Common myeloid progenitor, CD34-positive (primary cell): Measurements from ENCODE around the gene SPOCK2.
A peak's percentile ranks its signal among the peaks of the same experiment; 100 is the strongest.

Experiments
- CTCF ChIA-PET: fragments of 350-600 bp; sonication (Branson Sonifier 250); formaldehyde crosslinking; loops from one replicate; lab custom pipeline; 2021; ENCODE audit warnings: antibody characterized with exemption; lab: Charles Lee
- POLR2A ChIA-PET: fragments of 350-600 bp; sonication (Branson Sonifier 250); formaldehyde crosslinking; loops from one replicate; lab custom pipeline; 2021; ENCODE audit warnings: antibody characterized with exemption; lab: Charles Lee
- DNase-seq, 3 donors: peaks; one replicate each; pipeline versions ENCODE4 v3.0.0 to v3.0.0-alpha.2; 2013
- H3K27ac ChIP-seq, 2 experiments: 1 replicate in 1 of 2; 2 replicates in 1 of 2; pipeline ENCODE4 v1.7.0; 2013; ENCODE audit warnings: inconsistent platforms in 2 of 2, low read length in 2 of 2, mild to moderate bottlenecking in 2 of 2, low read depth in 1 of 2, moderate library complexity in 1 of 2; ENCODE audit not compliant: severe bottlenecking in 2 of 2, insufficient read depth in 1 of 2, poor library complexity in 1 of 2
- H3K27me3 ChIP-seq, 5 experiments: replicated peaks in 2 of 5; 1 replicate in 3 of 5; 2 replicates in 2 of 5; pipeline versions ENCODE4 v1.6.1 to v1.7.0; 2013; ENCODE audit warnings: low read length in 4 of 5, mild to moderate bottlenecking in 2 of 5, moderate library complexity in 2 of 5, inconsistent platforms in 1 of 5; ENCODE audit not compliant: insufficient read depth in 5 of 5, control insufficient read depth in 4 of 5
- H3K36me3 ChIP-seq, 4 experiments: 1 replicate in 2 of 4; 2 replicates in 2 of 4; pipeline versions ENCODE4 v1.6.1 to v1.7.0; 2013; ENCODE audit warnings: low read length in 3 of 4, control low read depth in 1 of 4, mild to moderate bottlenecking in 1 of 4; ENCODE audit not compliant: control insufficient read depth in 4 of 4, insufficient read depth in 4 of 4
- H3K4me1 ChIP-seq, 4 experiments: 1 replicate in 3 of 4; 2 replicates in 1 of 4; pipeline versions ENCODE4 v1.6.1 to v1.7.1; 2013; ENCODE audit warnings: low read length in 3 of 4, mild to moderate bottlenecking in 3 of 4, control low read depth in 1 of 4, inconsistent platforms in 1 of 4, moderate library complexity in 1 of 4; ENCODE audit not compliant: control insufficient read depth in 4 of 4, insufficient read depth in 4 of 4; ENCODE audit errors: control extremely low read depth in 1 of 4
- H3K4me3 ChIP-seq, 7 experiments: 1 replicate in 4 of 7; 2 replicates in 3 of 7; pipeline versions ENCODE4 v1.5.1 to v1.7.0; 2013; ENCODE audit warnings: mild to moderate bottlenecking in 7 of 7, low read length in 6 of 7, moderate library complexity in 6 of 7, inconsistent platforms in 2 of 7, low read depth in 2 of 7, control low read depth in 1 of 7; ENCODE audit not compliant: insufficient read depth in 4 of 7, control insufficient read depth in 1 of 7; ENCODE audit errors: extremely low read depth in 1 of 7
- H3K9me3 ChIP-seq, 5 experiments: 1 replicate in 4 of 5; 2 replicates in 1 of 5; pipeline versions ENCODE4 v1.6.1 to v1.7.1; 2013; ENCODE audit warnings: low read length in 4 of 5, mild to moderate bottlenecking in 2 of 5, inconsistent platforms in 1 of 5, low read depth in 1 of 5, moderate library complexity in 1 of 5; ENCODE audit not compliant: control insufficient read depth in 4 of 5, insufficient read depth in 2 of 5; ENCODE audit errors: control extremely low read depth in 1 of 5
- WGBS: methylation state at CpG from one replicate; pipeline ENCODE4 v1.1.5; 2013; ENCODE audit not compliant: insufficient coverage; 5-methylcytosine and 5-hydroxymethylcytosine counted together

SPOCK2 gene

DNA sequence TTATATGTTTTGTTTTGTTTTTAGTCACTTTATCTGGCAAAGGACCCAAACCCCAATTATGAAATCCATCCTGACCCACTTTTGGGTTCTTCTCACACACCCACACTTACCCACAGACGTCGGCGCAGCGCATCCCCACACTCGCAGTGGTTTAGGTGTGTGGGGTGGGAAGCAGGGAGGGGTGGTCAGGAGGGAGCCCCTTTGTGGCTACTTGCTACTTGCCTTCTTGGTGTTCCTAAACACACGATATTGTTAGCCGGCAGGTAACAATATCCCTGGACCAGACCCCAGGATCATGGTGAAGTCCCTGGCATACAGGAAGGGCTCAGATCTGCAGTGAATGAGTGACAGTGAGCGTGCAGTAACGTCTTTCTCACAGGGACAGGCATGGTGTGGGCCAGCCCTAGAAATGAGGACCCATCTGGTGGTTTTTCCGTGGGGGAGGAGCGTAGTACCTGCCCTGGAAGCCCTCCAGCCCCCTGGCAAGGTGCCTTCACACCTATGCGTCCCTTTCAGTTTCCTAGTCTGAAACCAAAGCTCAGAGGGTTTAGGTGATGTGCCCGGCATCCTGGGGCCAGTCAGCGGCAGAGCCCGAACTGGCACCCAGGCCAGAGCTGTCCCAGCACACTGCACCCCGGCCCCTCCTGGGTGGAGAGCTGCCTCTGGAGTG is 4.4 kb downstream of the SPOCK2 start:
- no peak for DNase-seq
- no peaks in the 10 kb centered on the region for H3K9me3 ChIP-seq
- H3K4me3 ChIP-seq = no peak overlapping the region
- peaks cover 0 to 38% (median 32%) of the 10 kb centered on the region in 4 experiments for H3K4me1 ChIP-seq
- WGBS = 94% methylated on average over 11 of the region's 16 CpGs
- ChIA-PET POLR2A (no interaction called here), CTCF (interaction anchor here (1.0 kb wide), 1 partner anchor 13 kb away, joined by 3 read pairs; no protein-coding TSS in a partner anchor)
- no peak overlapping the region for H3K27ac ChIP-seq
- H3K27me3 ChIP-seq = peaks cover 0 to 27% (median 8%) of the 10 kb centered on the region in 5 experiments
- H3K36me3 ChIP-seq = no peaks in the 10 kb centered on the region

DNA sequence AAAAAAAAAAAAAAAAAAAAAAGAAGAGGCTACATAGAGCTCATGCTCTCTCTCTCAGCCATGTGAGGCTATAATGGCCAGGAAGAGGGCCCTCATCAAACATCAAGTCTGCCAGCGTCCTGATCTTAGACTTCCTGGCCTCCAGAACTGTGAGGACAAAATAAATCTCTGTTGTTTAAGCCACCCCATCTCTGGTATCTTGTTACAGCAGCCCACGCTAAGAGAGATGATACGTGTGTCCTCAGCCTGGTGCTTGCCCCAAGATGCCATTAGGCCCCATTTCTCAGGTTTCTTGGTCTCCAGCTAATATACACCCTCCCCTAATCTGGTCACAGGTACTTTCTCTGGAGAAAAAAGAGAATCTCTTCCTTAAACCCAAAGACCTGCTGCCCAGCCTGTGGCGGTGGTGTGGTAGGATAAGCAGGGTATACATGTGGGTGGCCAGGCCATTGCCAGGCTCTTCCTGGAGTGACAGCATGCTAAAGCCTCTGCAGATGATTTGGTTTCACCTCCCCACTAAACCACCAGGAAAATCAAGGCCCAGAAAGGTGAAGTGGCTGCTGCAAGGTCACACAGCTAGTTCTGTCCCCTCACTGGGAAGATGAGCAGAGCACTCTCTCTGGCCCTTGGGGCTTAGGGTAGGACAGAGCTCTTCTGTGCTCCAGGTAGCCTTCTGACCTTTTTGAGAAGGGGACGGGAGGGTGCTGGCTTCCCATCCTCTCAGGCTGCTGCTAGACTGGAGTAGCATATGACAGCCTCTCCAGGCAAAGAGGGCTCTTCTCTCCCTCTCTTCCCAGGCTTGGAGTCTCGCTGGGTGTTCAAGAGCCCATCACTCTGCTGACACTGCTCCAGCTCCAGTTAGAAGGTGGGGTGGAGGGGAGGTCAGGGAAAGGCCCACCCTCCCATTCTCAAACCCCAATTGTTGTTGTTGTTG is 5.2 kb downstream of the SPOCK2 start:
- no peaks in the 10 kb centered on the region for H3K36me3 ChIP-seq
- no peak overlapping the region for H3K4me3 ChIP-seq
- peaks cover 0 to 19% (median 4%) of the 10 kb centered on the region in 5 experiments for H3K27me3 ChIP-seq
- POLR2A ChIA-PET = interaction anchor here (0.7 kb wide), 1 partner anchor 38 kb away, joined by 3 read pairs; no protein-coding TSS in a partner anchor
- H3K9me3 ChIP-seq = no peaks in the 10 kb centered on the region
- WGBS = 96% methylated on average over 4 of the region's 6 CpGs
- H3K27ac ChIP-seq = no peak overlapping the region
- H3K4me1 ChIP-seq = peaks cover 0 to 30% (median 24%) of the 10 kb centered on the region in 4 experiments
- CTCF ChIA-PET = no interaction called here
- no peak for DNase-seq

DNA sequence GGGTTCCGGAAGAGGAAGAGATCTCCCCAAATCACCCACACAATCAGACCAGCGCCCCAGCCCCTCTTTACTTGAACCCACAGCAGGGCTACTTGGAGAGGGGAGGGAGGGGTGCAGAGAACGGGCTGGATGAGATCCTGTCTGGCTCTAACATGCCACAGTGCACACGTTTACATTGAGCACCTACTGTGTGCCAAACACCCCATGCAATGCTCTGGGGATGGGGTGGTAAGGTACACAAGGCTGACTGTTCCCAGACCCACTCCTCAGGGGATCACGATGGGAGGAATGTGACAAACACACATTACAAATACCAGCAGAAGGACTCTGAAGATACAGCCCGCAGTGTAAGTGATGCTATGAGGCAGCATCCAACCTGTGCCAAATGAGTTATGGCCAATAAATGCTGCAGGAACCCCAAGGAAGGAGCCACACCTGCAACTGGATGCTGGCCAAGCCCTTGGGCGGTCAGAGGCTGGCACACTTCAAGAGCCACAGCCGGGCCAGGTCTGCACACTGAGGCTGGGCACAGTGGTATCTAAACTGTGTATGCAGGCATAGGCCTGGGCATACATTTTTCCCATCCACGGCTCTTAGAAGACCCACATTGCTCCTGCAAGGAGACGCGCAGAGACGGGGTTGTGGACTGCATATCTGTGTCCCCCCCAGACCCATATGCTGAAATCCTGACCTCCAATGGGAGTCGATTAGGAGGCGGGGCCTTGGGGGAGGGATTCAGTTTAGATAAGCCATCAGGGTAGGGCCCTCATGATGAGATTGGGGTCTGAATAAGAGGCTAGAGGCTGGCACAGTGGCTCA is 6.4 kb downstream of the SPOCK2 start:
- Histone ChIP-seq H3K36me3 (no peaks in the 10 kb centered on the region), H3K27ac (no peak overlapping the region), H3K4me3 (no peak overlapping the region), H3K27me3 (peaks cover 0 to 8% (median 0%) of the 10 kb centered on the region in 5 experiments), H3K4me1 (peaks cover 0 to 20% (median 13%) of the 10 kb centered on the region in 4 experiments), H3K9me3 (no peaks in the 10 kb centered on the region)
- CTCF ChIA-PET = no interaction called here
- WGBS = 99% methylated on average over 8 of the region's 14 CpGs
- no peak for DNase-seq
- POLR2A ChIA-PET = no interaction called here

DNA sequence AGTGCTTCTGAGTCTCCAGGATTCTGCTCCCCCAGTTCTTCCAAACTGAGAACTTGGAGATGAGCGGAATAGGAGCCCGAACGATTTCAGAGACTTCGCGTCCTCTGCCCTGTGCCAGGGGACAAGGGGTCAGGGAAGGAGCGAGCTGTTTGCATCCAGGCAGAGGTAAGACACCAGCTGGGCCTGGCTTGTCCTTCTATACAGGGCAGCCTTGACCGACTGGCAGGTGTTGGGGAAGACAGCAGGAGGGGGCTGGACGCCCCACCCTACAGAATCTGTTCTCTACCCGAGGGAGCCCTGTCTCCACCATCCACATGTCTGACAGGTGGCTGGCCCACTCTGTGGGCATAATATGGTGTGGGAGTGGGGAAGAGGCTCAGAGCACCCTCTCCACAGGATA is 7.1 kb downstream of the SPOCK2 start:
- no peak overlapping the region for H3K27ac ChIP-seq
- ChIA-PET POLR2A (no interaction called here), CTCF (no interaction called here)
- H3K4me3 ChIP-seq = no peak overlapping the region
- H3K36me3 ChIP-seq = no peaks in the 10 kb centered on the region
- no peaks in the 10 kb centered on the region for H3K9me3 ChIP-seq
- no peak for DNase-seq
- 97% methylated on average over 6 of the region's 9 CpGs for WGBS
- H3K27me3 ChIP-seq = peaks cover 0 to 1% (median 0%) of the 10 kb centered on the region in 5 experiments
- H3K4me1 ChIP-seq = peaks cover 0 to 13% (median 5%) of the 10 kb centered on the region in 4 experiments

DNA sequence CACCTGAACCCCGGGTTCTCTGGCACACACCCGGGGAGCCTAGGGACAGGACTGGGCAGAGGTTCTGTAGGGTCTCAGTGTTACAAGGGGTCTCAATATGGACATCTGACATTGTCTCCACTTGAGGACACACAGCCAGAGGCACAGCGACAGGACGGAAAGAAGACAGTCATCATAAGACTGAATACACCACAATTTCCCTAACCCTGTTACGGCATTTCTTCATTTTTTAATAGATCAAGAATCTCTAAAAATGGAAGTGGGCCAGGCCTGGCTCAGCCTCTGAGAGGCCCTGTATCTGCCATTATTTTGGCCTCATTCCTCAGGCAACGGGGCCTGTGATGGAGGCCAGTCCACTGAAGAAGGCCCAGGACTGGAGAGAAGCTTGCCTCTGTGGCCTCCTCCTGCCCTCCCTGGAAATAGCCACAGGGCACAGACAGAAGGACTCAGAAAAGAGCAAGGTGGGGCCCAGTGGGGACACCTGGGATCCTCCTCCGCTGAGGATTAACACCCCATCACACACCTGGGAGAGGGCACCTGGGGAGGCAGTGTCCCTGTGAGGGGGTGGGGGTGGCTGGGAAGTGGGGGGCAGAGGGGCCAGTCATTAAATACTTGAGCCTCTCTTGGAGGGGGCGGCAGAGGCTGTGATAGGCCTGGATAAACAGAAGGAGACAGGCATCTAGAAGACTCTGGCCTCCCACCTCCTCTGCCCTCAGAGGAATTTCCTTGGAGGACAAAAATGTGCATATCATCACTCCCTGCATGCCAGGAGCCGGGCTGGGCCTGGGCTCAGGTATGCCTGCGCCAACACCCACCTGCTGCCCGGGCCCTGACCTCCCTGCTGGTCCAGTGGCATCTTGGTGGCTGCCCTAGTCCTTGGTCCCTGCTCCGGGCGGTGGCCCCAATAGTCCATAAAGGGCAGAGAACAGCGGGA is 8.0 kb downstream of the SPOCK2 start:
- no peak for DNase-seq
- 93% methylated on average over 10 of the region's 14 CpGs for WGBS
- H3K9me3 ChIP-seq = no peaks in the 10 kb centered on the region
- ChIA-PET POLR2A (no interaction called here), CTCF (interaction anchor here (2.0 to 2.2 kb wide), 2 partner anchors 10 to 31 kb away, joined by 6 to 7 read pairs; no protein-coding TSS in a partner anchor)
- peaks cover 0 to 13% (median 3%) of the 10 kb centered on the region in 4 experiments for H3K4me1 ChIP-seq
- H3K36me3 ChIP-seq = no peaks in the 10 kb centered on the region
- H3K4me3 ChIP-seq = no peak overlapping the region
- no peaks in the 10 kb centered on the region for H3K27me3 ChIP-seq
- peak overlapping the region in 1 of 2 experiments; percentile 40 for H3K27ac ChIP-seq

DNA sequence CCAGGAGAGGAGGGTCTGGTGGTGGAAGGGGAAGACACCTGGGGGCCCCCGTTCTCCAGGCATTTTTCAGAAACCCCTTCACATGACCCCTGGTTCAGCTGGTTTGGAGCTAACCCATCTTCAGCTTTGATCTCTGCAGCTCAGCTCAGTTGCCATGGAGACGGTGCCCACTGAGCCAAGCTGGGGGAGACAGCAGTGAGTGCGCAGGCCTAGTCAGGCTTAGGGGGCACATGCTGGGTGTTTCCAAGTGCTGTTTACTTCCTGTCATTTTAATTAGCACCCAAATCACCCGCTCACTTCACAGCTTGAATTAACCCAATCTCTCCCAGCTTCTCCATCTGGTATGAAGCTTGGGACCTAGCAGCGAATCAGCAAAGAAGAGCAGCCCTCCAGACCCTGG is 9.0 kb downstream of the SPOCK2 start:
- CTCF ChIA-PET = interaction anchor here (0.9 to 2.2 kb wide), 3 partner anchors 9 to 30 kb away, joined by 3 to 7 read pairs (median 6); no protein-coding TSS in a partner anchor
- peak in 2 of 3 donors; percentile 66 to 76 for DNase-seq
- POLR2A ChIA-PET = no interaction called here
- Histone ChIP-seq H3K27me3 (no peaks in the 10 kb centered on the region), H3K4me1 (peaks cover 0 to 23% (median 4%) of the 10 kb centered on the region in 4 experiments), H3K9me3 (no peaks in the 10 kb centered on the region), H3K27ac (peak overlapping the region in 1 of 2 experiments; percentile 40), H3K4me3 (no peak overlapping the region), H3K36me3 (no peaks in the 10 kb centered on the region)
- WGBS = 71% methylated on average over 4 of the region's 5 CpGs
